OCI-LY7 (cell line): Measurements from ENCODE around the gene CPNE5. TPM values are rescaled to one million over a fixed set of nuclear protein-coding genes. Genes with fewer than 3 reads are reported as not detected.

Experiments used
- BruUV-seq: library from RNA; stranded (reverse); fragments of 400-500 nt; replicated peaks from 2 replicates; lab custom pipeline; 2021; lab: Mats Ljungman, UMichigan
- CTCF ChIA-PET: fragments of 300-600 bp; sonication (Branson Sonifier 250); formaldehyde crosslinking; loops from one replicate; lab custom pipeline; 2022; ENCODE audit warnings: antibody characterized with exemption; ENCODE audit not compliant: unreplicated experiment; lab: Charles Lee
- POLR2A ChIA-PET: fragments of 300-600 bp; sonication (Branson Sonifier 250); formaldehyde crosslinking; loops from one replicate; lab custom pipeline; 2022; ENCODE audit warnings: antibody characterized with exemption; lab: Charles Lee
- DNase-seq: peaks from one replicate; pipeline ENCODE4 v3.0.0-alpha.2; 2015; ENCODE audit warnings: low spot score
- H2AFZ ChIP-seq: fragments of 200-600 bp; sonication (generic), shearing (Covaris generic); 2 replicates; pipeline ENCODE4 v1.6.1; 2014; ENCODE audit warnings: mild to moderate bottlenecking, antibody characterized with exemption, low read length, moderate library complexity
- H3K27ac ChIP-seq: fragments of 200-600 bp; sonication (generic); 2 replicates; pipeline ENCODE4 v1.5.1; 2014; ENCODE audit warnings: mixed run types, low read depth, mild to moderate bottlenecking, moderate library complexity, low read length, inconsistent platforms; ENCODE audit not compliant: poor library complexity, severe bottlenecking
- H3K36me3 ChIP-seq: fragments of 200-600 bp; sonication (generic); 2 replicates; pipeline ENCODE4 v1.6.1; 2014; ENCODE audit warnings: mild to moderate bottlenecking, antibody characterized with exemption, low read length, moderate library complexity, mixed read lengths; ENCODE audit not compliant: insufficient read depth
- H3K4me1 ChIP-seq: fragments of 200-600 bp; sonication (generic); 2 replicates; pipeline ENCODE4 v1.5.1; 2014; ENCODE audit warnings: mild to moderate bottlenecking, low read length; ENCODE audit not compliant: insufficient read depth, poor library complexity, severe bottlenecking
- H3K4me2 ChIP-seq: fragments of 200-600 bp; sonication (generic); 2 replicates; pipeline ENCODE4 v1.6.1; 2014; ENCODE audit warnings: mild to moderate bottlenecking, low read length
- H3K4me3 ChIP-seq: fragments of 200-600 bp; sonication (generic); 2 replicates; pipeline ENCODE4 v1.5.1; 2014; ENCODE audit warnings: mild to moderate bottlenecking, low read depth, low read length; ENCODE audit not compliant: poor library complexity, severe bottlenecking
- H3K79me2 ChIP-seq: fragments of 200-600 bp; sonication (generic); 2 replicates; pipeline ENCODE4 v1.6.1; 2016; ENCODE audit warnings: low read depth, mild to moderate bottlenecking, low read length, moderate library complexity, mixed read lengths; ENCODE audit not compliant: insufficient read depth
- H3K9me2 ChIP-seq: fragments of 200-600 bp; sonication (generic); 2 replicates; pipeline ENCODE4 v1.6.1; 2016; ENCODE audit warnings: mild to moderate bottlenecking, low read length, mixed read lengths; ENCODE audit not compliant: insufficient read depth
- H3K9me3 ChIP-seq: fragments of 200-600 bp; sonication (generic); 2 replicates; pipeline ENCODE4 v1.6.1; 2014; ENCODE audit warnings: mild to moderate bottlenecking, mixed run types, low read length, mixed read lengths
- H4K20me1 ChIP-seq: fragments of 200-600 bp; sonication (generic); 2 replicates; pipeline ENCODE4 v1.6.1; 2014; ENCODE audit warnings: mild to moderate bottlenecking, antibody characterized with exemption, low read length, moderate library complexity, mixed read lengths; ENCODE audit not compliant: insufficient read depth
- EZH2phosphoT487 ChIP-seq: fragments of 200-600 bp; sonication (generic); IDR thresholded peaks from 2 replicates; pipeline ENCODE4 v1.6.1; 2018; ENCODE audit warnings: low read depth, borderline replicate concordance, mild to moderate bottlenecking, mixed run types, antibody characterized with exemption, low read length, moderate library complexity, mixed read lengths
- intact Hi-C: fragments of 100-400 bp; cut with micrococcal nuclease; formaldehyde crosslinking; loops from one replicate; pipeline ENCODE4 v1.10.0; 2022; ENCODE audit not compliant: unreplicated experiment
- total RNA-seq, 2 experiments: library from RNA; depleted of rRNA in 1 of 2; stranded (reverse); fragments of >200 nt in 1 of 2; shearing (Covaris generic) in 1 of 2; gene quantifications; 2 replicates each; pipeline ENCODE4 v1.2.3, GENCODE V29; 2014 to 2022
- TF ChIP-seq, protein P1 (sequence below): fragments of 200-600 bp; sonication (generic); conservative IDR thresholded peaks from 2 replicates; pipeline ENCODE4 v1.5.1; 2014; ENCODE audit warnings: mild to moderate bottlenecking, antibody characterized with exemption, low read length, moderate library complexity, mixed read lengths

Gene CPNE5
- total RNA-seq, 2 experiments from 2014 or later, result 37.7 to 89.8 TPM

DNA sequence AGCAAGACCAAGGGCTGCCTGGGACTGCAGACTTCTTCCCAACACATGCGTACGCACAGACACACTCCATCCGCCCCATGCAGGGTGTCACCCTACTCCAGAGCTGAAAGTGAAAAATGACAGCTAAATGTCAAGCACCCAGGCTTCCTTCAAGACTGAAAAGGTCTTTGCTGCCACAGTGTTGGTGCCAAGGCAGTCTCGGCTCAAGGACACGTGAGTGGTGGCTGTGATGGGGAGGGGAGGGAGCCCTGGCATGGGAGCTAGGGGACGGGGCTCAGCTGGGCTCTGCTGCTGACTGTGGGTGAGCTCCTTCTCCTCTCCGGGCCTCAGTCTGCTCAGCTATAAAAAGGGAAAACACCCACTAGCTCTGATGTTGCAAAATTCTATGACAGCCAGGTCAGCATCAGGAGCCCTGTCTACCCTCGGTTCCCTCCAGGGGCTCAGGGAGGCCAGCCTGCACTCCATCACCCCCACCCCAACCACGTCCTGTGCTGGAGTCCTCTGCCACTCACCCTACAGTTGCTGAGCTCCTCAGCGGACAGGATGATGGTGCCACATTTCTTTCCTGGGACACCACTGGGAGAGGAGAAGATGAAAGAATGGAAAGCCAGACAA is 47.6 kb downstream of the CPNE5 start:
- Histone ChIP-seq H4K20me1 (no peaks in the 10 kb centered on the region), H3K79me2 (no peaks in the 10 kb centered on the region), H3K4me2 (no peak overlapping the region), H3K9me2 (no peaks in the 10 kb centered on the region), H2AFZ (no peak overlapping the region), H3K36me3 (no peaks in the 10 kb centered on the region), H3K4me1 (peaks cover 16% of the 10 kb centered on the region), H3K9me3 (no peaks in the 10 kb centered on the region), H3K4me3 (no peak overlapping the region), H3K27ac (no peak overlapping the region)
- ChIA-PET POLR2A (interaction anchor here (0.5 kb wide), 1 partner anchor 18 kb away, joined by 3 read pairs; no protein-coding TSS in a partner anchor), CTCF (interaction anchor here (1.0 kb wide), 1 partner anchor 9 kb away, joined by 4 read pairs; no protein-coding TSS in a partner anchor)
- no peak for DNase-seq
- intact Hi-C loops, result no loop called here
- TF ChIP-seq, protein P1, sequence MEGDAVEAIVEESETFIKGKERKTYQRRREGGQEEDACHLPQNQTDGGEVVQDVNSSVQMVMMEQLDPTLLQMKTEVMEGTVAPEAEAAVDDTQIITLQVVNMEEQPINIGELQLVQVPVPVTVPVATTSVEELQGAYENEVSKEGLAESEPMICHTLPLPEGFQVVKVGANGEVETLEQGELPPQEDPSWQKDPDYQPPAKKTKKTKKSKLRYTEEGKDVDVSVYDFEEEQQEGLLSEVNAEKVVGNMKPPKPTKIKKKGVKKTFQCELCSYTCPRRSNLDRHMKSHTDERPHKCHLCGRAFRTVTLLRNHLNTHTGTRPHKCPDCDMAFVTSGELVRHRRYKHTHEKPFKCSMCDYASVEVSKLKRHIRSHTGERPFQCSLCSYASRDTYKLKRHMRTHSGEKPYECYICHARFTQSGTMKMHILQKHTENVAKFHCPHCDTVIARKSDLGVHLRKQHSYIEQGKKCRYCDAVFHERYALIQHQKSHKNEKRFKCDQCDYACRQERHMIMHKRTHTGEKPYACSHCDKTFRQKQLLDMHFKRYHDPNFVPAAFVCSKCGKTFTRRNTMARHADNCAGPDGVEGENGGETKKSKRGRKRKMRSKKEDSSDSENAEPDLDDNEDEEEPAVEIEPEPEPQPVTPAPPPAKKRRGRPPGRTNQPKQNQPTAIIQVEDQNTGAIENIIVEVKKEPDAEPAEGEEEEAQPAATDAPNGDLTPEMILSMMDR, result no peak
- TF ChIP-seq EZH2phosphoT487, result no peak
- BruUV-seq, result no TSS peak

DNA sequence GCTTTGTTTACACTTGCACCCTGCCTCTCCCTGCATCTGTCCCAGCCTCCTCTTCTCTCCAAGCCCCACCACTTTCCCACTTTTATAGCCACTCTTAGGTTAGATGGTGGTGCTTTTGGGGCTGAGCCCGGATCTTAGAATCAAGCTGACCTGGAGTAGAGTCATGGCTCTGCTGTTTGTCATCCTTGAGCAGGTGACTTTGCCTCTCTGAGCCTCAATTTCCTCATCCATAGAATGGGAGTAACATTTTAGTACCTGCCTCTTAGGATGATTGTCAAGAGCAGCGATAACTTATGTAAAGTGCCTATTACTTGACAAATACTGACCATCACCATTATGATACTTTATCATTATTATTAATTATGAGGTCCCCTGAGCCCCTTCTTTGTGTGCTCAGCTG is 48.2 kb downstream of the CPNE5 start:
- intact Hi-C loops, result no loop called here

More for the DNA sequence above, 48.2 kb downstream of the CPNE5 start:
- Histone ChIP-seq H3K27ac (no peak overlapping the region), H2AFZ (no peak overlapping the region), H3K4me1 (peaks cover 13% of the 10 kb centered on the region), H4K20me1 (no peaks in the 10 kb centered on the region), H3K79me2 (no peaks in the 10 kb centered on the region), H3K9me2 (no peaks in the 10 kb centered on the region), H3K4me2 (no peak overlapping the region), H3K9me3 (no peaks in the 10 kb centered on the region), H3K36me3 (no peaks in the 10 kb centered on the region), H3K4me3 (no peak overlapping the region)
- TF ChIP-seq EZH2phosphoT487, result no peak
- TF ChIP-seq, protein P1, result no peak
- no peak for DNase-seq
- no TSS peak for BruUV-seq
- ChIA-PET CTCF (interaction anchor here (1.0 kb wide), 1 partner anchor 9 kb away, joined by 4 read pairs; no protein-coding TSS in a partner anchor), POLR2A (interaction anchor here (0.5 kb wide), 1 partner anchor 17 kb away, joined by 3 read pairs; no protein-coding TSS in a partner anchor)
